ENCODE data around the gene GPR78. TPM values are rescaled to one million over a fixed set of nuclear protein-coding genes. Genes with fewer than 3 reads are reported as not detected.
"Not testable (repeated sequence)": the region's sequence is repeated elsewhere in the genome, so short reads cannot be mapped to it uniquely, and the experiment has no call there.

Gene GPR78
- total RNA-seq, 1 donor from 2014 or later, result 0.09 TPM

DNA sequence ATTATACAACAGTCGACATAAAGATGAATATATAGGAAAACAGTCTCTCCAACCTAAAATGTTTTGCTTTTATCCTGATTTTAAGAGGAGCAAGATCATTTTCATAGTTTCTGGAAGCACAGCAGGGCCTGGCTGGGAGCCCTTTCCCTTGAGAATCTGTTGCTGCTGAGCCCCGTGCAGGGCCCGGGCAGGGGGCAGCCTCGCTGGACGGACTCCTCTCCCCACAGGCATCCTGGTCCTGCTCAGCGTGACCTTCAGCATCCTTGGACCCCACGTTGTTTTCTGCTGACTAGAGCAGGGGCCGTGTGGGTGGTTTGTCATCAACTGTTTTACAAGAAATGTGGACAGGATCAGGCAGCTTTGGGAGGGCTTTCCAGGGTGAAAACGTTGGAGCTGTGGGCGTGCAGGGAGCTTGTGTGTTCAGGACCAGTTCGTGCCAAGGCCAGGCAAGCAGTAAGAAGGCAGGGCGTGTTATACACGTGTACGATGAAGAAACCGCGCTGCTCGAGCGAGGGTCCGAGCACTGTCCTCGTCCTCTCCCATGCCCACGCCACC, 37.4 kb downstream of the GPR78 start:
- peaks cover 4% of the 10 kb centered on the region for H4K20me1 ChIP-seq (ENCODE audit: low read depth)
- Mint-ChIP-seq H3K9me3 (no peaks in the 10 kb centered on the region), H3K27ac (no peak overlapping the region), H3K27me3 (ENCODE audit: insufficient read depth, low read depth) (peaks cover 5% of the 10 kb centered on the region), H3K4me3 (no peak overlapping the region), H3K36me3 (no peaks in the 10 kb centered on the region), H3K4me1 (no peaks in the 10 kb centered on the region)
- H3F3A ChIP-seq (ENCODE audit: low read depth), result no peaks in the 10 kb centered on the region
- H3K36me3 ChIP-seq, result no peaks in the 10 kb centered on the region
- no peaks in the 10 kb centered on the region for H3K27me3 ChIP-seq
- H3K4me2 ChIP-seq, result no peak overlapping the region
- TF ChIP-seq EZH2 (IDR thresholded peaks at IDR 0.05) (no peak), EZH2phosphoT487 (IDR thresholded peaks at IDR 0.05) (no peak)
- H3K9ac ChIP-seq, result no peak overlapping the region
- H2AFZ ChIP-seq (replicated peaks), result no peak overlapping the region
- no peak for DNase-seq (ENCODE audit: low spot score)
- H3K79me2 ChIP-seq (ENCODE audit: low read depth), result no peaks in the 10 kb centered on the region
- no peak overlapping the region for H3K27ac ChIP-seq
- H3K9me3 ChIP-seq (ENCODE audit: low read depth), result no peaks in the 10 kb centered on the region
- no peaks in the 10 kb centered on the region for H3K4me1 ChIP-seq
- H3K4me3 ChIP-seq, result no peak overlapping the region

GRCh38 chr4:8618421-8618820, 38.2 kb downstream of the GPR78 start:
- Histone ChIP-seq H2AFZ (replicated peaks) (no peak overlapping the region), H3K27ac (no peak overlapping the region), H3K27me3 (no peaks in the 10 kb centered on the region), H3K36me3 (no peaks in the 10 kb centered on the region), H3K79me2 (ENCODE audit: low read depth) (no peaks in the 10 kb centered on the region), H4K20me1 (ENCODE audit: low read depth) (peaks cover 4% of the 10 kb centered on the region), H3K4me1 (no peaks in the 10 kb centered on the region), H3K4me3 (no peak overlapping the region), H3K4me2 (no peak overlapping the region), H3K9me3 (ENCODE audit: low read depth) (no peaks in the 10 kb centered on the region), H3F3A (ENCODE audit: low read depth) (no peaks in the 10 kb centered on the region), H3K9ac (no peak overlapping the region)
- DNase-seq (ENCODE audit: low spot score), result no peak
- TF ChIP-seq EZH2phosphoT487 (IDR thresholded peaks at IDR 0.05) (no peak), EZH2 (IDR thresholded peaks at IDR 0.05) (no peak)
- TF ChIP-seq, protein P1, sequence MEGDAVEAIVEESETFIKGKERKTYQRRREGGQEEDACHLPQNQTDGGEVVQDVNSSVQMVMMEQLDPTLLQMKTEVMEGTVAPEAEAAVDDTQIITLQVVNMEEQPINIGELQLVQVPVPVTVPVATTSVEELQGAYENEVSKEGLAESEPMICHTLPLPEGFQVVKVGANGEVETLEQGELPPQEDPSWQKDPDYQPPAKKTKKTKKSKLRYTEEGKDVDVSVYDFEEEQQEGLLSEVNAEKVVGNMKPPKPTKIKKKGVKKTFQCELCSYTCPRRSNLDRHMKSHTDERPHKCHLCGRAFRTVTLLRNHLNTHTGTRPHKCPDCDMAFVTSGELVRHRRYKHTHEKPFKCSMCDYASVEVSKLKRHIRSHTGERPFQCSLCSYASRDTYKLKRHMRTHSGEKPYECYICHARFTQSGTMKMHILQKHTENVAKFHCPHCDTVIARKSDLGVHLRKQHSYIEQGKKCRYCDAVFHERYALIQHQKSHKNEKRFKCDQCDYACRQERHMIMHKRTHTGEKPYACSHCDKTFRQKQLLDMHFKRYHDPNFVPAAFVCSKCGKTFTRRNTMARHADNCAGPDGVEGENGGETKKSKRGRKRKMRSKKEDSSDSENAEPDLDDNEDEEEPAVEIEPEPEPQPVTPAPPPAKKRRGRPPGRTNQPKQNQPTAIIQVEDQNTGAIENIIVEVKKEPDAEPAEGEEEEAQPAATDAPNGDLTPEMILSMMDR (IDR thresholded peaks at IDR 0.05), result no peak
- Mint-ChIP-seq H3K27me3 (ENCODE audit: insufficient read depth, low read depth) (peaks cover 5% of the 10 kb centered on the region), H3K4me1 (no peaks in the 10 kb centered on the region), H3K27ac (no peak overlapping the region), H3K9me3 (no peaks in the 10 kb centered on the region), H3K36me3 (no peaks in the 10 kb centered on the region), H3K4me3 (no peak overlapping the region)

GRCh38 chr4:8618961-8619720, 38.9 kb downstream of the GPR78 start:
- H3K79me2 ChIP-seq (ENCODE audit: low read depth), result no peaks in the 10 kb centered on the region
- Mint-ChIP-seq H3K4me3 (no peak overlapping the region), H3K4me1 (no peaks in the 10 kb centered on the region), H3K27me3 (ENCODE audit: insufficient read depth, low read depth) (peaks cover 5% of the 10 kb centered on the region), H3K36me3 (no peaks in the 10 kb centered on the region), H3K27ac (no peak overlapping the region), H3K9me3 (no peaks in the 10 kb centered on the region)
- no peak overlapping the region for H3K9ac ChIP-seq
- no peak overlapping the region for H3K4me2 ChIP-seq
- no peaks in the 10 kb centered on the region for H3K36me3 ChIP-seq
- no peak overlapping the region for H2AFZ ChIP-seq (replicated peaks)
- H3K4me1 ChIP-seq, result no peaks in the 10 kb centered on the region
- no peaks in the 10 kb centered on the region for H3K27me3 ChIP-seq
- no peak overlapping the region for H3K4me3 ChIP-seq
- no peak overlapping the region for H3K27ac ChIP-seq
- TF ChIP-seq EZH2 (IDR thresholded peaks at IDR 0.05) (no peak), EZH2phosphoT487 (IDR thresholded peaks at IDR 0.05) (no peak)
- TF ChIP-seq, protein P1 (IDR thresholded peaks at IDR 0.05), result no peak
- no peaks in the 10 kb centered on the region for H3F3A ChIP-seq (ENCODE audit: low read depth)
- DNase-seq (ENCODE audit: low spot score), result no peak
- H3K9me3 ChIP-seq (ENCODE audit: low read depth), result no peaks in the 10 kb centered on the region
- peaks cover 4% of the 10 kb centered on the region for H4K20me1 ChIP-seq (ENCODE audit: low read depth)

DNA sequence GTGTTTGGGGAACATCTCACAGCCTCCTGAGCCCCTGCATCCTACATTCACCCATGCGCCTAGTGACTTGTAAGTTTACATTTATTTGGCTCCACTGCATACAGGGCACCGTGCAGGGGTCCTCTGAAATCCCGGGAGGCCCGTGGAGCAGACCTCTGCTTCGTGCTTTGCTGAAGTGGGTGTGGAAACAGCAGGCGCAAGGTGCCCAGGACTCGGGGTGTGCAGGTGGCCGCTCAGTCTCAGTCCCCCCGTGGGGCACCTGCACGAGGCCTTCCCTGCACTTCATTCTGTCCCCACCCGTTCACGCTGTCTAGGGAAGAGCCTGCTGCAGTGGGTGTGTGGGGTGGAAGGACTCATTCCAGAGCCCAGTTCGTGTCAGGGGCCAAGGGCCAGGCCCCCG, 40.9 kb downstream of the GPR78 start:
- not testable (repeated sequence) for H3K4me1 ChIP-seq; H3K4me3 ChIP-seq; H4K20me1 ChIP-seq (ENCODE audit: low read depth); H3K9me3 ChIP-seq (ENCODE audit: low read depth); H3K27ac Mint-ChIP-seq; H3K4me3 Mint-ChIP-seq; H3F3A ChIP-seq (ENCODE audit: low read depth); H3K27me3 Mint-ChIP-seq (ENCODE audit: insufficient read depth, low read depth); H3K9me3 Mint-ChIP-seq; H3K27ac ChIP-seq; H3K36me3 Mint-ChIP-seq; H3K27me3 ChIP-seq; H3K9ac ChIP-seq; H2AFZ ChIP-seq (replicated peaks); H3K36me3 ChIP-seq; H3K4me2 ChIP-seq; DNase-seq (ENCODE audit: low spot score); H3K79me2 ChIP-seq (ENCODE audit: low read depth); H3K4me1 Mint-ChIP-seq

GRCh38 chr4:8624601-8625272, 44.5 kb downstream of the GPR78 start:
- H3K4me3 ChIP-seq; H3K36me3 ChIP-seq; H3K4me1 Mint-ChIP-seq; H3K9ac ChIP-seq; H3K27ac ChIP-seq; H3K79me2 ChIP-seq (ENCODE audit: low read depth); H3K9me3 ChIP-seq (ENCODE audit: low read depth); H4K20me1 ChIP-seq (ENCODE audit: low read depth); H3K27me3 Mint-ChIP-seq (ENCODE audit: insufficient read depth, low read depth); H3K4me1 ChIP-seq; H3K27me3 ChIP-seq; H3F3A ChIP-seq (ENCODE audit: low read depth); H3K4me3 Mint-ChIP-seq; DNase-seq (ENCODE audit: low spot score); H3K9me3 Mint-ChIP-seq; H2AFZ ChIP-seq (replicated peaks); H3K4me2 ChIP-seq; H3K36me3 Mint-ChIP-seq; H3K27ac Mint-ChIP-seq: not testable (repeated sequence)

- not testable (repeated sequence) for H3K27ac ChIP-seq, H3K4me1 Mint-ChIP-seq, H3K27me3 ChIP-seq
Measured at GRCh38 chr4:8630240-8630905, 50.2 kb downstream of the GPR78 start.

More at GRCh38 chr4:8630240-8630905, 50.2 kb downstream of the GPR78 start:
- H3K4me3 ChIP-seq; H3K4me3 Mint-ChIP-seq; H3K4me2 ChIP-seq; H3K36me3 ChIP-seq; H4K20me1 ChIP-seq (ENCODE audit: low read depth); H2AFZ ChIP-seq (replicated peaks); H3K4me1 ChIP-seq; H3K27ac Mint-ChIP-seq; H3K9me3 ChIP-seq (ENCODE audit: low read depth); H3K9ac ChIP-seq; H3K79me2 ChIP-seq (ENCODE audit: low read depth); H3K27me3 Mint-ChIP-seq (ENCODE audit: insufficient read depth, low read depth); H3K9me3 Mint-ChIP-seq; DNase-seq (ENCODE audit: low spot score); H3K36me3 Mint-ChIP-seq; H3F3A ChIP-seq (ENCODE audit: low read depth): not testable (repeated sequence)

Measured in neural progenitor cell (in vitro differentiated cells).